ENCODE results near the gene TTLL13. TPM values are rescaled to one million over a fixed set of nuclear protein-coding genes. Genes with fewer than 3 reads are reported as not detected.

The TTLL13 gene
- polyA plus RNA-seq, 1 donor from 2014 or later: 0.33 TPM

GRCh38 chr15:90207252-90207651 is 42.1 kb upstream of the TTLL13 start:
- TF ChIP-seq CTCF (IDR thresholded peaks at IDR 0.05; ENCODE audit: poor library complexity, severe bottlenecking) (no peak), SMC3 (conservative IDR thresholded peaks at IDR 0.05; ENCODE audit: poor library complexity) (no peak), EP300 (conservative IDR thresholded peaks at IDR 0.05; ENCODE audit: poor library complexity, severe bottlenecking) (no peak), POLR2AphosphoS5 (IDR thresholded peaks at IDR 0.05) (no peak), MXI1 (conservative IDR thresholded peaks at IDR 0.05; ENCODE audit: poor library complexity, severe bottlenecking) (no peak), RAD21 (conservative IDR thresholded peaks at IDR 0.05) (no peak), EZH2 (IDR thresholded peaks at IDR 0.05; ENCODE audit: borderline replicate concordance, insufficient read depth, low read length, poor library complexity, severe bottlenecking) (no peak), REST (IDR thresholded peaks at IDR 0.05; ENCODE audit: borderline replicate concordance) (no peak), TAF1 (IDR thresholded peaks at IDR 0.05; ENCODE audit: low read depth) (no peak)
- H2AFZ ChIP-seq (ENCODE audit: low read depth, low read length): no peak overlapping the region
- H3F3A ChIP-seq (ENCODE audit: insufficient read depth, low read length, poor library complexity, severe bottlenecking): no peaks in the 10 kb centered on the region

GRCh38 chr15:90208356-90208755 is 41.0 kb upstream of the TTLL13 start:
- Histone ChIP-seq H3K9ac (ENCODE audit: low read length) (no peak overlapping the region), H3K36me3 (ENCODE audit: insufficient read depth, low read length) (no peaks in the 10 kb centered on the region), H3K27me3 (ENCODE audit: insufficient read depth, low read depth, low read length) (no peaks in the 10 kb centered on the region), H4K20me1 (ENCODE audit: insufficient read depth) (no peaks in the 10 kb centered on the region), H3K4me2 (ENCODE audit: low read length) (no peak overlapping the region), H3K9me2 (ENCODE audit: insufficient read depth, low read length) (no peaks in the 10 kb centered on the region), H3K9me3 (ENCODE audit: low read length) (no peaks in the 10 kb centered on the region), H3K79me2 (replicated peaks; ENCODE audit: insufficient read depth, low read length) (peaks cover 35% of the 10 kb centered on the region), H3K27ac (ENCODE audit: low read length) (no peak overlapping the region), H2AFZ (ENCODE audit: low read depth, low read length) (no peak overlapping the region), H3F3A (ENCODE audit: insufficient read depth, low read length, poor library complexity, severe bottlenecking) (no peaks in the 10 kb centered on the region), H3K4me3 (ENCODE audit: low read length) (no peak overlapping the region)
- TF ChIP-seq REST (IDR thresholded peaks at IDR 0.05; ENCODE audit: borderline replicate concordance) (no peak), EZH2 (IDR thresholded peaks at IDR 0.05; ENCODE audit: borderline replicate concordance, insufficient read depth, low read length, poor library complexity, severe bottlenecking) (no peak), SMC3 (conservative IDR thresholded peaks at IDR 0.05; ENCODE audit: poor library complexity) (no peak)

More at GRCh38 chr15:90207252-90207651, 42.1 kb upstream of the TTLL13 start:
- Histone ChIP-seq H3K79me2 (replicated peaks; ENCODE audit: insufficient read depth, low read length) (peaks cover 46% of the 10 kb centered on the region), H3K4me3 (ENCODE audit: low read length) (no peak overlapping the region), H3K4me2 (ENCODE audit: low read length) (no peak overlapping the region), H3K27me3 (ENCODE audit: insufficient read depth, low read depth, low read length) (no peaks in the 10 kb centered on the region), H3K9ac (ENCODE audit: low read length) (no peak overlapping the region), H3K9me3 (ENCODE audit: low read length) (no peaks in the 10 kb centered on the region), H3K9me2 (ENCODE audit: insufficient read depth, low read length) (no peaks in the 10 kb centered on the region), H3K36me3 (ENCODE audit: insufficient read depth, low read length) (no peaks in the 10 kb centered on the region), H4K20me1 (ENCODE audit: insufficient read depth) (no peaks in the 10 kb centered on the region), H3K27ac (ENCODE audit: low read length) (no peak overlapping the region)
